Middle frontal gyrus (tissue), 1 donor: ENCODE measurements around the gene RAB5B.
"Not testable (repeated sequence)": the region's sequence is repeated elsewhere in the genome, so short reads cannot be mapped to it uniquely, and the experiment has no call there.

ENCODE experiments used
- DNase-seq: peaks from one replicate; pipeline ENCODE4 v3.0.0-alpha.2; 2015; ENCODE audit warnings: low spot score; ENCODE audit errors: extremely low spot score

RAB5B gene

DNA sequence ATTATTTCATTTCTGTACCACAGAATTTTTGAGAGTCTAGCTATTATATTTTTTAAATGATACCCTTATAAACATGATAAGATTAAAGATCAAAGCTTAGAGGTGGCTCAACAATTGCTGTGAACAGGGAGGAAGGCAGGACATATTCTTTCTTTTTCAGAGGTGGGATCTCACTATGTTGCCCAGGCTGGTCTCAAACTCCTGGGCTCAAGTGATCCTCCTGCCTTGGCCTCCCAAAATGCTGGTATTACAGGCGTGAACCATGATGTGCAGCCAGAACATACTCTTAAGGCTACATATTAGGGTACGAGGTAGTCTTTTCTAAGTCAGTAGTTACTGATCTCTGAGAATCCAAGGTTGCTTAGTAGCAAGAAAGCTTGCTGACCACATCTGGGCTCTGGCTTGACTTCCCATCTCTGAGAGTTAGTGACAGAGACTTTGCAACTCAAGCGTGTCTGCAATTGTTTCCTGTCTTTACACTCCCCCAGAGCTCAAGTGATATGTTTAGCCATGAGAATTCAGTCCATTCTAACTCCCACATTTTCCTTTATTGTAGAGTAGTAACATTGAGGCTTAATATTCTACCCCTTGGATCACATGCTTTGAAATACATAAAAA, 8.6 kb downstream of the RAB5B start:
- no peak for DNase-seq

DNA sequence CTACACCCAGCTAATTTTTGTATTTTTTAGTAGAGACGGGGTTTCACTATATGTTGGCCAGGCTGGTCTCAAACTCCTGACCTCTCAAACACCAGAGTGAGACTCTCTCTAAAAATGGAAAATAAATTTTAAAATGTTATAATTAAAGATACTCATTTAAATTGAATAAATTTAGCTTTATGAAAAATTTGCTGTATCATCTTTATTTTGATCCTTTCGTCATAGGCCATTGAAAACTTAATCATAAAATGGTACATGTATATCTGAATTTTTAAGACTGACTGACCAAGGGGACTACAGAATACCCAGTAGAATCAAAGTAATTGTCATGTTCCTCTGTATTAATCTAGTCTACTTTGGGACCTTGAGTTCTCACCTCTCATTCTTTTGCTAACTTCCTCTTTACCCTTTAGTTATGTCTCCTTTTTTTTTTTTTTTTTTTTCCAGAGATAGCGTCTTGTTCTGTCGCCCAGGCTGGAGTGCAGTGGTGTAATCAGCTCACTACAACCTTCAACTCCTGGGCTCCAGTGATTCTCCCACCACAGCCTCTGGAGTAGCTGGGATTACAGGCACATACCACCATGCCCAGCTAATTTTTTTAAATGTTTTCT, 9.5 kb downstream of the RAB5B start:
- no peak for DNase-seq

DNA sequence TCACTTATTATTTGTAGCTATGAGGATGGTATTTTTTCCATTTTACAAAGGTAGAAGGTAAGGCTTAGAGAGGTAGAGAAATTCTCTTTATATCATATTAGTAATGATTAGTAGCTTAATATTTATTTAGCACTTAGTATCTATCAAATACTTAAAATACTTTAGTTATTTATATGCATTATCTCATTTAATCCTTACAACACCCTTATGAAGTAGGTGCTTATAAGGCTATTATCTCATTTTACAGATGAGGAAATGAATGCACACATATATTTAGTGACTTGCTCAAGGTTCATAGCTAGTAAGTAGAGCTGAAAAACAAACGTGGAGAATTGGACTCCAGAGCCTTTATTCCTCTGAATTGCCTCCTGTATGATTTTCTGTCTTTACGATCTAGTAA, 11.0 kb downstream of the RAB5B start:
- DNase-seq: no peak

GRCh38 chr12:55985341-55985740, 11.5 kb downstream of the RAB5B start:
- DNase-seq: no peak

GRCh38 chr12:55985976-55986375, 12.1 kb downstream of the RAB5B start:
- DNase-seq: not testable (repeated sequence)

GRCh38 chr12:55991110-55991509, 17.2 kb downstream of the RAB5B start:
- DNase-seq: no peak

GRCh38 chr12:55993230-55993853, 19.5 kb downstream of the RAB5B start:
- no peak for DNase-seq

DNA sequence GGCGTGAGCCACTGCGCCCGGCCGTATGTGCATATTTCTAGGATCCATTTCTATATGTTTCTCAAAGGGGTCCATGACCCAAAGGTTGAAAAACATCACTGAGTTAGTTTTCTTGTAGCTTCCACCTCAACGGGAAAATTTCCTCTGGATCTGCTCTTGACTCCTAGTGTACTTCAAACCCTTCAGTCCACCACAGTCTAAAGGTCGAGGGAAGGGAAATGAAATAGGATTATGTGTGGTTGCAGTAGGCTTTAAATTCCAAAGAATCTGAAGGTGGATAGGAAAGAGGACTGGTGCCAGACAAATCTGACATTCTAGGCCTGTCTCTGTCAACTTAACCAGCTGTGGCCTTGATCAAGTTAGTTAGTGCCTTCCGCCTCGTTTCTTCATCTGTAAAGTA, 21.5 kb downstream of the RAB5B start:
- no peak for DNase-seq

DNA sequence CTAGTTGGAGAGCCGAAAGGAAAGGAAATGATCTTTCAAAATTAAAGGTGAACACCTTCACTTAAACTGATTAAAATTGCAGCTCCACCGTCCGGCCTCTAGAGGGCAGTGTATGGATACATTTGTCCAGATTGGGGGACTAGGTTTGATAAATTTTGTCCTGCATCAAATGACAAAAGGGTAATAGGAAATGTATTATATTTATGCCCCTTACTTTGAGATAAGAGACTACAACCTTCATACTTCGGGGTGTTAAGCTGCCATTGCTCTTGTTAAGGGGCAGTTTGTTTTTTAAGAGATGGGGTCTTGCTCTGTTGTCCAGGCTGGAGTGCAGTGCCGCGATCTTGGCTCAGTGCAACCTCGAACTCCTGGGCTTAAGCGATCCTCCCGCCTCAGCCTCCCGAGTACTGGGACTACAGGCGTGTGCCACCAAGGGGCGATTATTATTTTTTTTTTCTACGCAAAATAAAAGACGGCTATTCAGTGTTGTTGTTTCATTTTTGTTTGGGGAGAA, 22.4 kb downstream of the RAB5B start:
- no peak for DNase-seq

DNA sequence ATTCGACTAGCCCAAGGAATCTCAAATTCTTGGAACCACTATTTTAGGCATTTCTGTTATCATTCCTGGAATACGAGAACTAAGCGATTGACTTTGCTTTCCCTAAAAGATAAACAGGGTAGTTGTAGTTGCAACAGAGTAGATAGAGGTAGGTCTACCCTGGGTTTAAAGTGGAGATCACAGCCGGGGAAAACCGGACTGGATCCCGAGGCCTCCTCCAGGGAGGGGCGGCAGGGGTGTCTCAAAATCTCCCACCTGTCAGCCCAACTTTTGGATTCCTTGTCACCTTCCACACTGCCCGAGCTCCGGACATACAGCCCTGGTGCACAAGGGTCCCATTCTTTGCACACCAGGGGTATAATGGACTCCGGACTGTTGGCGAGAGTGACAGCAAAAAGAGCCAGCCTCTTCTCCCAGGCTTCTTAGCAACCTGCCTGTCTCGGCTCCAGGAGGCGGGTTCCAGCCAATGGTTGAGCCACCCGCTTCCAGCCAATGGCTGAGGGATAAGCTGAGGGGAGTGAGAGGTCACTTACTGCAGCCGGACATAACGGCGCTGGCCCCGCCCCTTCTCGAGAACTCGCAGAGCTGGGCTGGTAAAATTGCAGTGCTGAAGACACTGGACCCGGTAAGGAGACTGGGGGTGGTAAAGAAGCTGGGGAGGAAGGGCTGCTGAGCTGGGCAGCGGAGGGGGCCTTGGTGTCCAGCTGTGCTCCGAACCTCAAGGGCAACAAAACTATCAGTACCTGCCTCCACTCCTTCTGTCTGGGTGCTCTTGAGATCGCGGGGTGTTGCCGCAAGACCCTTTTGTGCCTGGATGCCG, 23.0 kb downstream of the RAB5B start, which contains the start of gene SUOX:
Gene SUOX (plus strand): TSS at position 562 of the 820 bp plus-strand sequence. CDS start 4,946 bp downstream, outside the sequence.
- peak; percentile 92 for DNase-seq

DNA sequence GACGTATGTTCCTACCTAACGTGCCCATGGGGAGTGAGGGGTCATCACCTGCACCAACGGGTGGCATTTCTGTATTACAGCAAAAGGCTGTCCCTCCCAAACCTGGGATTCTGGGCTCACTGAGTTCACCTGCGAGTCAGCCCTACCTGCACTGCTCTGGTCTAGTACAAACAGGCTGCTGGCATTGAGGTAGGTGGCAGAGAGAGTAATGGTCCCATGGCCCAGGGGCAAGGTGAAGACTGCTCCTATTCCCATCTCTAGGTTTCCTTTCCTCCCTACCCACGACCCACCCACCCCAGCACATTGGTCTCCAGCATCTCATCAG, 23.6 kb downstream of the RAB5B start:
- no peak for DNase-seq

GRCh38 chr12:55999522-55999921, 25.6 kb downstream of the RAB5B start:
- DNase-seq: not testable (repeated sequence)

DNA sequence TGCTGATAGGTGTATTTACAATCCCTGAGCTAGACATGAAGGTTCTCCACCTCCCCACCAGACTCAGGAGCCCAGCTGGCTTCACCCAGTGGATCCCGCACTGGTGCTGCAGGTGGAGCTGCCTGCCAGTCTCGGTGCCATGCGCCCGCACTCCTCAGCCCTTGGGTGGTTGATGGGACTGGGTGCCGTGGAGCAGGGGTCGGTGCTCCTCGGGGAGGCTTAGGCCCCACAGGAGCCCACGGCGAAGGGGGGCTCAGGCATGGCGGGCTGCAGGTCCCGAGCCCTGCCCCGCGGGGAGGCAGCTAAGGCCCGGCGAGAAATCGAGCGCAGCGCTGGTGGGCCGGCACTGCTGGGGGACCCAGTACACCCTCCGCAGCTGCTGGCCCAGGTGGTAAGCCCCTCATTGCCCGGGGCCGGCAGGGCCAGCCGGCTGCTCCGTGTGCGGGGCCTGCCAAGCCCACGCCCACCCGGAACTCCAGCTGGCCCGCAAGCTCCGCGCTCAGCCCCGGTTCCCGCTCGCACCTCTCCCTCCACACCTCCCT, 26.2 kb downstream of the RAB5B start:
- DNase-seq: not testable (repeated sequence)

GRCh38 chr12:56001487-56002100, 27.7 kb downstream of the RAB5B start:
- DNase-seq: no peak

DNA sequence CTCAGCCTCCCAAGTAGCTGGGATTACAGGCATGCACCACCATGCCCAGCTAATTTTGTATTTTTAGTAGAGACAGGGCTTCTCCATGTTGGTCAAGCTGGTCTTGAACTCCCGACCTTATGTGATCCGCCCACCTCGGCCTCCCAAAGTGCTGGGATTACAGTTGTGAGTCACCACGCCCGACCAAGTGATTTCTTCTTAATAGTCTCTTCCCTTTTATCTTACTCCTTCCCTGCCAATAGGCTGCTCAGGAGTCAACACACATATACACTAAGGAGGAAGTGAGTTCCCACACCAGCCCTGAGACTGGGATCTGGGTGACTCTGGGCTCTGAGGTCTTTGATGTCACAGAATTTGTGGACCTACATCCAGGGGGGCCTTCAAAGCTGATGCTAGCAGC, 29.5 kb downstream of the RAB5B start:
- DNase-seq: not testable (repeated sequence)

- no peak for DNase-seq
These were observed 30.3 kb downstream of the RAB5B start for GRCh38 chr12:56004211-56004610.

- DNase-seq: no peak
These were observed 34.0 kb downstream of the RAB5B start for GRCh38 chr12:56007564-56008559.

- no peak for DNase-seq
These were observed 36.3 kb downstream of the RAB5B start for GRCh38 chr12:56010111-56010570.

DNA sequence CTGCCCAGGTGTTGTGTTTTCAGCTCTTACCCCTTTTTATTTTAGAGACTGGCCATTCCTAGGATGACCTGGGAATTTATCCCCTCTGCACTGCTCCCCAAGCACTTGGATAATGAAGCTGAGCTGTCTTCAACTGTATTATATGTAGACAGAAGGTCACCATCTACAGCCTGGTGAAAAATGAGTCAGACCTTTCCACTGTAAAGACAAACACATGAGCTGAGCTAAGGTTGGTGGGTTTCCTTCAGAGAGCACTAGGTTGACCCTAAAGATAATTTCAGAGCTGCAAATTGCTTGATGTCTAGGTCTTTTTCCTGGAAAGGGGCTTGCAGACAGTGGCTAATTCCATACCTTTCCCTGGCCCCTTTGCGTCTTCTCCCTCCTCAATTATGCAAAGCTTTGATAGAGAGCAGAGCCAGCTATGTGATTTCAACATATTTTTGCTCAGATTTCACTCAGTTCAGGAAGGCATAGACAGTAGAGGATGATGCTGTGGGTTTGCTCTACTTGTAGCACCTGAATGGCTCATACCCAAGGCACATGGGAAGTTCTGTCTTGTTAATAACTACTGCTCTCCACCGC, 37.7 kb downstream of the RAB5B start:
- DNase-seq: no peak
